NCI-H526 treated with DMSO at 0.1 percent for 48 hours (cell line): ENCODE data around the gene NDUFA3.

Experiments used
- DNase-seq: peaks from one replicate; lab custom pipeline; 2025; lab: John Stamatoyannopoulos, UW

NDUFA3 gene

GRCh38 chr19:54107876-54108490 is 5.3 kb downstream of the NDUFA3 start:
- no peak for DNase-seq

- no peak for DNase-seq
Measured at GRCh38 chr19:54108496-54108895, 5.8 kb downstream of the NDUFA3 start.

- DNase-seq, result no peak
Measured at GRCh38 chr19:54109651-54110050, 7.0 kb downstream of the NDUFA3 start.

- no peak for DNase-seq
Measured at GRCh38 chr19:54114340-54115108, 11.9 kb downstream of the NDUFA3 start.

GRCh38 chr19:54115109-54116063 is 12.7 kb downstream of the NDUFA3 start, which contains the start of the genes PRPF31 and TFPT:
TSS of gene PRPF31 (plus strand) at chr19:54115754. CDS start at chr19:54118279, 2,525 bp downstream.
TSS of gene TFPT (minus strand) at chr19:54115657. CDS start at chr19:54115269, 388 bp downstream.
- DNase-seq, result peak; percentile 99

GRCh38 chr19:54121259-54121658 is 18.6 kb downstream of the NDUFA3 start:
- DNase-seq, result no peak

- no peak for DNase-seq
Measured at GRCh38 chr19:54123682-54124081, 21.0 kb downstream of the NDUFA3 start.

- DNase-seq, result no peak
Measured at GRCh38 chr19:54124393-54124792, 21.7 kb downstream of the NDUFA3 start.

GRCh38 chr19:54125713-54126112 is 23.1 kb downstream of the NDUFA3 start:
- no peak for DNase-seq

- DNase-seq, result no peak
Measured at GRCh38 chr19:54127688-54128440, 25.2 kb downstream of the NDUFA3 start.

- no peak for DNase-seq
Measured at GRCh38 chr19:54128441-54128725, 25.7 kb downstream of the NDUFA3 start.

- DNase-seq, result no peak
Measured at GRCh38 chr19:54128796-54129616, 26.4 kb downstream of the NDUFA3 start.

- DNase-seq, result no peak
Measured at GRCh38 chr19:54129617-54129996, 27.0 kb downstream of the NDUFA3 start.

GRCh38 chr19:54133312-54133956 is 30.8 kb downstream of the NDUFA3 start:
- no peak for DNase-seq

- DNase-seq, result no peak
Measured at GRCh38 chr19:54133957-54134590, 31.4 kb downstream of the NDUFA3 start.

GRCh38 chr19:54136086-54136863 is 33.6 kb downstream of the NDUFA3 start:
- no peak for DNase-seq

GRCh38 chr19:54136864-54137698 is 34.4 kb downstream of the NDUFA3 start:
- peak; percentile 100 for DNase-seq
